D721Med (cell line): ENCODE results near the gene LMO7.
"Not testable (repeated sequence)": the region's sequence is repeated elsewhere in the genome, so short reads cannot be mapped to it uniquely, and the experiment has no call there.

Experiments
- DNase-seq: peaks from one replicate; pipeline ENCODE4 v3.0.0; 2011; ENCODE audit warnings: low spot score; ENCODE audit not compliant: insufficient read length
- FAIRE-seq: peaks from 2 replicates; lab custom pipeline; 2011; peaks lifted over from hg19 to GRCh38; lab: Jason Lieb, UNC
- TF ChIP-seq, protein P1 (sequence below): IDR thresholded peaks from 2 replicates; pipeline ENCODE4 v1.5.1; 2012; ENCODE audit warnings: mild to moderate bottlenecking, control low read depth; ENCODE audit not compliant: insufficient read depth; ENCODE audit errors: missing control alignments

LMO7 gene

DNA sequence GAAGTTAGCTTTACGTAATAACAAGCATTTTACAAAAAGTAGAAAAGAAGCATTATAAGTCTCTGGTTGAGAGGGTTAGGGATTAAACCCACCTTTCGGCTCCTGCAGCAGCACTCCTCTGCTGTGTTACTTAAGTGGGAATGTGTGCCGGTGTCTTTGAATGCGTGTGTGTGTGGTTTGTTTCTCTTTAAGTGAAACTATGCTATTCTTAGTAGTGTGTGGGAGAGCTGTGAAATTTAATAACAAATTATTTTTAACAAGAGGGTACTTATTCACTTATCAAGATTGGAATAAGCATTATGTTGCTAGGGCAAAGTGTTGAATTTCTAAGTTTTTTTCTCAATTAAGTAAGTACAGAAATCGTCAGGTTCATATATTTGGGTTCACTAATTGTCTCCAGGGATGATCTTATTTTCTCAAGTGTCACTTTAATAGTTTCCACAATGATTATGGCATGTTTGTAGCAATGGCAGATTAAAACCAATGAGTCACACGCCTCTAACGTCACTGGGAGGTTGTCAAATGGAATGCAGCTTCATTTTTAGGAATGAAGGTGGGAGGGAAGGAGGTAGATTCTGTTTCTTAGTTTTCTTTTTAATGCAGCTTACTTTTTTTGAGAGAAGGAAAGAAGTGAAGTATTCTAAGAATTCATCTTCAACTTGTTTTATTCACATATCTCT, 151.3 kb downstream of the LMO7 start:
- no peak for DNase-seq
- no peak for FAIRE-seq
- TF ChIP-seq, protein P1, sequence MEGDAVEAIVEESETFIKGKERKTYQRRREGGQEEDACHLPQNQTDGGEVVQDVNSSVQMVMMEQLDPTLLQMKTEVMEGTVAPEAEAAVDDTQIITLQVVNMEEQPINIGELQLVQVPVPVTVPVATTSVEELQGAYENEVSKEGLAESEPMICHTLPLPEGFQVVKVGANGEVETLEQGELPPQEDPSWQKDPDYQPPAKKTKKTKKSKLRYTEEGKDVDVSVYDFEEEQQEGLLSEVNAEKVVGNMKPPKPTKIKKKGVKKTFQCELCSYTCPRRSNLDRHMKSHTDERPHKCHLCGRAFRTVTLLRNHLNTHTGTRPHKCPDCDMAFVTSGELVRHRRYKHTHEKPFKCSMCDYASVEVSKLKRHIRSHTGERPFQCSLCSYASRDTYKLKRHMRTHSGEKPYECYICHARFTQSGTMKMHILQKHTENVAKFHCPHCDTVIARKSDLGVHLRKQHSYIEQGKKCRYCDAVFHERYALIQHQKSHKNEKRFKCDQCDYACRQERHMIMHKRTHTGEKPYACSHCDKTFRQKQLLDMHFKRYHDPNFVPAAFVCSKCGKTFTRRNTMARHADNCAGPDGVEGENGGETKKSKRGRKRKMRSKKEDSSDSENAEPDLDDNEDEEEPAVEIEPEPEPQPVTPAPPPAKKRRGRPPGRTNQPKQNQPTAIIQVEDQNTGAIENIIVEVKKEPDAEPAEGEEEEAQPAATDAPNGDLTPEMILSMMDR: no peak

DNA sequence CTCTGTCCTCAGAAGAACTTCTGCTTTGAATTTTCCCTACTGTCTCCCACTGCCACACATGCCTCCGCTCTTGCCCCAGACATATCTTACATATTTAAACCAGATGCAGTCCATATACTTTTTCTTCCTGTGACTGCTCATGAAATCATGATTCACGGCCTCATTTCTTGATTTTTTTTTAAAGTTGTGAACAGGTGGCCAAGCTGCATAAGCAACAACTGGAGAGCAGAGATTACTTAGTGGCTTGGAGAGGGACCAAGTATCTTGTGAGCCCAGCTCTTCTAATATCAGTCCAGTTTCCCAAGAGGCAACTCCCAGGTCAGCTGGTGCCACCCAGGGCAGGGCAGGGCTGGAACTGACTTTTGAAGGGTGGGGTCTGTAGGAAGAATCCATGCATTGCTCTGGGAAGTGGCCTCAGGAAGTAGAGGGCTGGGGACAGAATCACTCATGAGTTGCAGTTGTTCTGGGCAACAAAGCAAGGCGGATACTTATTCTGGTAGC, 152.4 kb downstream of the LMO7 start:
- FAIRE-seq (no peak), DNase-seq (no peak)
- TF ChIP-seq, protein P1: no peak

DNA sequence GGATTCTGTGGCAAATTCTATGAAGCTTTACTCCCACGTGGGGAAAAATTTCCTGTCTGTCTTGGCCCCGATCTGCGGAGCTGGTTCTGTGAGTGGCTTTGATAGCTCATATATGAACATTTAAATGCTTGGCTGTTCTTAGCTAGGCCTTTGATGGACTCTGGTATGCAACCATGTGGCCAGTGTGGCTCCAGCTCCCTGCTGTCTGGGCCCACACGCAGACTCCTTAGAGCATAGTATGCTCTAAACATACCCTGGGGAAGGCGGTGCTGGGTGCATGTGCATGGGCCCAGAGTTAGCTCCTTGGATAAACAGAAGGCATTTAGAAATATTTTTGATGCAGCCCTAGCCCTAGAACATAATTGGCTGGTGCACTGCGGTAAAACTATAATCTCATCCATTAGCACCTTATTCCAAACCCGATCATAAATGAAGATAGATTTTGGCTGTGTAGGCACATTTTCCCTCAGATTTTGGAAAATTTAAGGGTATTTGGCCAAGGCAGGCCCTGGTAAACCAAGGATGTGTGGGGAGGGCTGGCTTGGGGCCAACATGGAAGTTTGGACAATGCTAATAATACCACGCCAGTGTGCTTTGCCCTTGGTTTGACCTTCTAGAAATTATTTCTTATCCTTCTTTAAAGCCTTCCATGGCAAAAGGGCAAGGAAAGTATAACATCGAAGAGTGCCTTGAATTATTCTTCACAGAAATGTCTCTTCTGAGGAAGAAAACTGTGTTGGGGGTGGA, 153.5 kb downstream of the LMO7 start:
- TF ChIP-seq, protein P1: no peak
- DNase-seq: no peak
- no peak for FAIRE-seq

DNA sequence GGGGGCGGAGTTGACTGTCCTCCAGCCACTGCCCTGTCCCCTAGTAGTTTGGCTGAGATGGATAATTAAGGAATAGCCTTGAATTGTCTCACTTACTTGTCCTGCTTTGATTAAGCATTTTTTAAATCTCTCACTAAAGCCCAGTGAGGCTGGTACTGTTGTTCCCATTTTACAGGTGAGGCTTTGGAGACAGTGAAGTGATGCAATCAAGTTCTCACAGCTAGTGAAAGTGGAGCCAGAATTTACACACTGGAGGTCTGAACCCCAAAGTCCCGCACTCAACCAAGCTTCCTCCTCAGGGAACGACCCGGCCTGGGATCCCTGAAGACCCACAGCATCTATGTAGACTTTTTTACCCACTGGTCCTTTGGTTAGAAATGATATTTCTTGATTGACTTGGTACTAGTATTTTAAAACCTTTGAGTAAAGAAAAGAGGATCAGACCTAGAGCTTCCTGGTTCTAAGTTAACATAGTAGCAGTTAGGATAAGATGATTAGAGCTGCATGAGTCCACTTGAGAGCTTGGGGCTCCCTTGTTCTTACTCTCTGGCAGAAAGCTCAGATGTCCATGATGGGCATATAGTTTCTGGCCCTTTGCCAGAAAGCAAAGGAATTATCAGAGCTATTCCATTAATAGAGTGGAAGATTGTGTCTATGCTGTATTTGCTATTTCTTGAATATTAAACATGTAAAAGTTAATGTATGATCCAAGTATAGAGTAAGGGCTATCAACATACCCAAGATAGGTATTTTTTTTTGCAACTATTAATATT, 154.3 kb downstream of the LMO7 start:
- DNase-seq (no peak), FAIRE-seq (no peak)
- TF ChIP-seq, protein P1: no peak

DNA sequence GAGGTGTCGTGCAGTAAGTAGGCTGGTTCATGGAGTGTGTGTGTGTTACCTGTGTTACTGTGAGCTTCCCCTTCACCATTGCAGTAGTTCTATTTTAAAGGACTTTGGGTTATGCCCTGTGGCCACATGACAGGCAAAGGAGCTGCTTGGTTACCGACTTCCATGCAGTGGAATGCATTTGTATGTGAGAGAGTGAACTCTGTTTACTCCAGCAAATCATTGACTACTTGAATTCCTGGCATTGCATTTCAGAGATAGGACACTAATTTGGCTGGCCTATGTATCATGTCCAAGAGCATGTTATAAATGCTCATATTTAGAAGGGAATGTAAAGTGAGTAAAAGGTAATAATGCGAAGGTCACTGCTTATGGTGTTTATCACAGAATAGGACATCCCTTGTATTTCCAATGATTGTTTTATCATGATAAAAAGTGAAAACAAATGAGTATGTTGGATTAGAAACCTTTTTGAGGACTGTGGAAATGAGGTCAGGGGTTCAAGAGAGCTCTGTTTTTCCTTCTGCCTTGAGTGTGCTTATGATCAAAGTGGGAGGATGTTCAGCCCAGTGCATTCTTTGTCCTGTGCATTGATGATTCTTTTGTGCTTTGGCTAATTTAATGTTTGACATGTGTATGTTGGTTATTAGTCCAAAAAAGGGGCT, 156.5 kb downstream of the LMO7 start:
- no peak for FAIRE-seq
- TF ChIP-seq, protein P1: no peak
- no peak for DNase-seq

DNA sequence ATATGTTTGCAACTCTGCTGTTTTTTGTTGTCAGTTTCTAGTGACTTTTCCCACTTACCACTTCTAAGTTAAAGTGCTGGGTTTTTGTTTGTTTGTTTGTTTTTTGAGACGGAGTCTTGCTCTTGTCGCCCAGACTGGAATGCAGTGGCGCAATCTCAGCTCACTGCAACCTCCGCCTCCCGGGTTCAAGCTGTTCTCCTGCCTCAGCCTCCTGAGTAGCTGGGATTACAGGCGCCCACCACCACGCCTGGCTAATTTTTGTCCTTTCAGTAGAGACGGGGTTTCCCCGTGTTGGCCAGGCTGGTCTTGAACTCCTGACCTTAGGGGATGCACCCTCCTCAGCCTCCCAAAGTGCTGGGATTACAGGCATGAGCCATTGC, 157.0 kb downstream of the LMO7 start:
- not testable (repeated sequence) for FAIRE-seq

DNA sequence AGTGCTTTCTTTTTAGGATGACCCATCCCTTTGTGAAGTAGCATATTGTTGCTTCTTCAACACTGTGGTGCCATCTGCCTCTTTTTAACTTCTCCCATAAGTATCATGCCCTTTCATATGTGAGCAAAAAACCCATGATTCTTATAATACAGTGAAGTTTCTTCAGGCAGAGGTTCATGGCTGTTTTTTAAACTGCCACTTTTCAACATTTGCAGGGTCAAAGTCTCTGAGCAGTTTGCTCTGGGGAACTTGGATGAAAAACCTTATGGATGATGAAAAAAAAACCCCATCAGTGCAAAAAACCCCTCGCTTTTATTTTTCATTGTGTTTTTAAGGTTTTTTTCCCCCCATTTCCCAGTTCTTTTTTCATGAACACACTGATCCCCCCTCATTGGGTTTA, 158.5 kb downstream of the LMO7 start:
- TF ChIP-seq, protein P1: no peak
- no peak for FAIRE-seq
- DNase-seq: no peak

More for the DNA sequence above, 157.0 kb downstream of the LMO7 start:
- not testable (repeated sequence) for DNase-seq
